GM21360 (cell line): ENCODE measurements around the gene EIF3D.
"Not testable (repeated sequence)": the region's sequence is repeated elsewhere in the genome, so short reads cannot be mapped to it uniquely, and the experiment has no call there.

Source experiments
- ATAC-seq: cut with Tn5 transposase; IDR thresholded peaks from one replicate; pipeline ENCODE4 v1.9.1; 2021; ENCODE audit warnings: mild to moderate bottlenecking, moderate library complexity; ENCODE audit not compliant: unreplicated experiment

The EIF3D gene

GRCh38 chr22:36550701-36551495 is 21.9 kb upstream of the EIF3D start:
- no peak for ATAC-seq

- no peak for ATAC-seq
These were observed 20.1 kb upstream of the EIF3D start for GRCh38 chr22:36549033-36549432.

GRCh38 chr22:36548606-36549005 is 19.6 kb upstream of the EIF3D start:
- ATAC-seq: no peak

DNA sequence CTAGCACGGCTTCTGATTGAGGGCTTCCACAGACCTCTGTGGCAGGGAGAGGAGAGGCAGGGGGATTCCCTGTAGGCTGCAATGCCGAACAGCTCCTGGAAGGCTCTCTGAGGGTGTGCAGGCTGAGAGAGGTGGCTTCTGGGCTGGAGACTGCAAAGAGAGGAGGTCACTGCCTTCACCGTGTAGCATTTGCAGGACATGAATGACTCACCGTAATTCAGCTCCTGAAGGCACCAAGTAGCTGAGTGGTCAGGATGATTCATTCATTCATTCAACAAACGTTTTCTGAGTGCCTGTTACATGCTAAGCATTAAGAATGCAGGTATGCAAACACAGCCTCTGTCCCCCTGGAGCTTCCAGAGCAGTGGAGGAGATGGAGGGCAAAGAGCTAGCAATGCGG is 18.0 kb upstream of the EIF3D start:
- no peak for ATAC-seq

- ATAC-seq: no peak
These were observed 17.3 kb upstream of the EIF3D start for GRCh38 chr22:36546092-36546804.

- no peak for ATAC-seq
These were observed 15.2 kb upstream of the EIF3D start for GRCh38 chr22:36544107-36544620.

- ATAC-seq: no peak
These were observed 13.0 kb upstream of the EIF3D start for GRCh38 chr22:36541831-36542411.

DNA sequence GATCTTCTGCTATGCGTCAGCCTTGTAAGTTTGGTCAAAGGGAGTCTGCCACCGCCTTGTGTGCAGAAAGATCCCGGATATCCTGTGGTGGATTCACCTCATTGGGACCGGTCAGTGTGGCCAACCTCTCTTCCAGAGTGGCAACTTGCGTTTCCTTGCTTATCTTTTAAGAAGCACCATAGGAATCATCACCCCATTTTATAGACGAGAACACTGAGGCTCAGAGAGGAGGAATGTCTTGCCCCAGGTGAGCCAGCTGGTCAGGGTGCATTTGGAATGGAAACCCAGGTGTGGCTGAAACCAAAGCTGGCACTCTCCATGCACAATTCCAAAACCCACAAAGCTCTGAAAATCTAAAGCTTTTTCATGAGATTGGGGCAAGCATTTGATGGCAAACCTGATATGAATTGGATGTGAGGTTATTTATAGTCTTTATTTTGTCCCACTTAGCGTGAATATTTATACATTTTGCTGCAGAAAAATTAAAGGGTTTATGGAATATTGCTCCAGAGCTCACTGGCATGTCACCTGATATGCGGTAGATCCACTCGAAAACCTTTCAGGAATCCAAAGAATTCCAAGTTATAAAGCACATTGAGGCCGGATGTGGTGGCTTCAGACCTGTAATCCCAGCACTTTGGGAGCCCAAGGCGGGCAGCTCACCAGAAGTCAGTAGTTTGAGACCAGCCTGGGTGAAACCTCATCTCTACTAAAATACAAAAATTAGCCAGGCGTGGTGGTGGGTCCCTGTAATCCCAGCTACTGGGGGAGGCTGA is 12.1 kb upstream of the EIF3D start:
- ATAC-seq: no peak

DNA sequence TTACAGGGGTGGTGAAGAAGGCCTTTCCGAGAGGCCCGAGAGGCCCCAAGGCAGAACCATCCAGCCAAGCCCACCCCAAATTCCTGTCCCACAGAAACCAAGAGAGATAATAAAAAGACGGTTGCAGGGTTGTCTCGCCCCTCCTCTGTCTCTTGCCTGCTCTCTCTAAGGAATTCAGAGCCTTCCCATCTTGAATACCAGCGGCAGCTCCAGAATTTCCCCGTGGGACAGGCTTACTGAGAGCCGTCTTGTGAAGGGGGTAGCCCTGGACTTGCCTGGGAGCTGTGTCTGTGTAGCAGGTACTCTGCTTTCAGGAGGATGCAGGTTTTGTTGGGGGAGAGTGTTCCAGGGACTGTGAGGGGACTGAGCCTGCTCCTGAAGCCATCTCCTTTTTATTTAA is 9.6 kb upstream of the EIF3D start:
- no peak for ATAC-seq

DNA sequence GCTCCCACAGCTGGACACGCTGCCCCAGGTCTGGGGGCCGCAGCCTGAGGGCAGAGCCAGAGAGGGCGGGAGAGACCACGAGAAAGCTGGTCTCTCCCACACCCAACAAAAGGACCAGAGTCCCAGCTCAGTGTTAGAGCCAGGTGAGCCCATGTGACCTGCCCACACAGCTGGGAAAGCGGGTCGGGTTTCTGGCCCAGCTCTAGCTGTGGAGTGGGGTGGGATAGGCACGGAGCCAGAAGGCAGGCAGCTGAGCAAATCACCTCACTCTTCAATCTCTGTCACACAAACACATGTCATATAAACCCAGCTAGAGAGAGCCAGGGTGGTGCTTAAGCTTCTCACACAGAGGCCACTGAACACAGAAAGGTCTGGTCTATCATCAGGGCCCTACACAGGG is 7.8 kb upstream of the EIF3D start:
- no peak for ATAC-seq

- not testable (repeated sequence) for ATAC-seq
These were observed 4.4 kb upstream of the EIF3D start for GRCh38 chr22:36533320-36533719.

GRCh38 chr22:36532466-36532865 is 3.5 kb upstream of the EIF3D start:
- ATAC-seq: no peak

DNA sequence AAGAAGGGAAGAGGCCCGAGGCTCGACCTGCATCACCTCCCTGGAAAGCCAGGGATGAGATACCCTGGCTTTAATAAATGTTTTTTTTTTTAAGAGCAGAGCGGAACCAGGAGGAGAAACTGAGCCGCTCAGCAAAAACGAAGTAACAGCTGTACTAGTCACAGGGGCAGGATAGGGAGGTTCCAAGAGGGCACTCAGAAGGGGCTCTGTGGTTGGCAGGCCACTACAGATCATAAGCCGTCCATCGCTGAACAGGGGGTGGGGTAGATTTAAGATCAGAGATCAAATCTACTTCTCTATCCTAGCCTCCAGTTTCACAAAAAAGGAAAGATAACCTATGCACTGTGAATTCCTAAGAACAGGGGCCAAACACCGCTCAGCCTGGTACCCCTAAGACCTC is 625 bp downstream of the EIF3D start:
- no peak for ATAC-seq

- no peak for ATAC-seq
These were observed 6.3 kb downstream of the EIF3D start for GRCh38 chr22:36522662-36523061.

DNA sequence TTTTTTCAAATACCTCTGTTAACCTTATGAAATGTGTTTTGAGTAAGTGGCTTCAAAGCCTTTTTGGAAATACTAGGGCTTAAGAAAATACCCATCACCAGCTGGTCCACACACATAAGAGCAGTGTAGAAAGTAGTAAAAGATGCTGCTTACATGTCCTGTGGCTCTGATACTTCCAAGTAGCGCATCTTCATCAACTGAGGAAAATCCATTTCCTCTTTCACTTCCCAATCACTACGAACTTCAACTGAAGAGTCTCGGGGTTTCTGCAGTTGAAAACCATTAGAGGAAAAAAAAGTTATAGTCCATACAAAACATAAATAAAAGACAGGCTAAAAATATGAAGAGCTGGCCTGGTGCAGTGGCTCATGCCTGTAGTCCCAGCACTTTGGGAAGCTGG is 8.5 kb downstream of the EIF3D start:
- ATAC-seq: no peak

- ATAC-seq: not testable (repeated sequence)
These were observed 9.1 kb downstream of the EIF3D start for GRCh38 chr22:36519906-36520305.

DNA sequence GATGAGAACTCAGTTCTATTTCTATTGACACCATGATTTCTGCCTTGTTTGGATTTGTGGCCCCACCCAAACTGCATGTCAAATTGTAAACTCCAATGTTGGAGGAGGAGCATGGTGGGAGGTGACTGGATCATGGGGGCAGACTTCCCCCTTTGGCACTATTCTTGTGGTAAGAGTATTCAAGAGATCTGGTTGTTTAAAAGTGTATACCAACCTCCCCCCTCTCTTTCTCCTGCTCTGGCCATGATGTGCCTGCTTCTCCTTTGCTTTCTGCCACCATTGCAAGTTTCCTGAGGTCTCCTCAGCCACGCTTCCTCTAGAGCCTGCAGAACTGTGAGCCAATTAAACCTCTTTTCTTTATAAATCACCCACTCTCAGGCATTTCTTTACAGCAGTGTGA is 14.2 kb downstream of the EIF3D start:
- no peak for ATAC-seq

DNA sequence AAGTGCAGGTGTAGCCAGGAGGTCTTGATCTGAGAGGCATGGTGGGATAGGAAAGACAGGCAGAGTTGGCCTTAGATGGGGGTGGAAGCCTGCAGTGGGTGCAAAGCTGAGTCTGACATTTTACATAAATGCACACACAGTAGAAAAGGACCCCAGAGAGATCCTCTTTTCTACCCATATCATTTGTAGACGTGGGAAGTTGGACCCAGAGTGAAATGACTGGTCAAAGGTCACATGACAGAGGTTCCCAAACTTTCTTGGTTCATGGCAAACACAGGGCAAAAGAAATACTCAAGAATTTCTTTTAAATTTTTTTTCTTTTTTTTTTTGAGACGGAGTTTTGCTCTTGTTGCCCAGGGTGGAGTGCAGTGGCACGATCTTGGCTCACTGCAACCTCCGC is 16.0 kb downstream of the EIF3D start:
- no peak for ATAC-seq

GRCh38 chr22:36512333-36512732 is 16.6 kb downstream of the EIF3D start:
- ATAC-seq: no peak

DNA sequence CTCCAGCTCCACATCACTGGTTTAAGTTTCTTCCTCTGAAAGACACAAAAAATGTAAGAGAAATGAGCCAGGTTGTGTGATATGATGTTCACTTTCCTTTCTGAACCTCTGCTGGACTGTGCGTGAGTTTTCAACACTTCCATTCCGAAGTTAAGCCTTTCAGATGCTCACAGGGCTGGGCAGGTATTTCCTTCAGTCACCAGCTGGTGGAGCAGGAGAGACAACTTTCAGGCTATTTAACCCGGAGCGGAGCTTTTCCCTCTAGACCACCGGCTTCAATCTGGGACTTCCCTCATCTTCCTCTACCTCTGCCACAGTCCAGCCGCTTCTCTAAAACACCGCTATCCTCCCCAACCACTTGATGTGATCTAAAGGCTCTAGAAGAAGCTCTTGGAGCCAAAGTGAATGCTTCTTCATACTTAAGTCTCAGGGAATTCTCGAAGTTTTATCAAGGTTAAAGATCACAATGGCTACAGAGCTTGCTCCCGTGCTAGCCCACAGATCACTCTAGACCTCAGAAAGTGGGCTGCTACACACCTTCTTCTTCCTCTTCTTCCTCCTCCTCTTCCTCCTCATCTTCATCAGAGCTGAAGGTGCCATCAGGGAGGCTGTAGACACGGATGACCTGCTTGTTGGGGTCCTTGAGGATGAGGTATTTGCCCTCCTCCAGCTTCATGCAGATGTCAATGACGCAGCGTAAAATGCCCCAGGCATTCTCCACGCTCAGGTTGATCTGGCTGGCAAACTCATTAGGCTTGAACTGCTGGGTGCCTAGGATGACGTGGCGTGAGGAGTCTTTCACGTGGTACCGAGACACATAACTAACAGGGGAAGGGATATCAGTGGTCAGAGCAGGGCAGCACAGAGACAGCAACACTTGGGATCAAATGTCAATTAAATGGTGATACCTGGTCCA is 17.7 kb downstream of the EIF3D start:
- no peak for ATAC-seq
